Neural cell (in vitro differentiated cells): ENCODE measurements around the gene ATP9B. TPM values are rescaled to one million over a fixed set of nuclear protein-coding genes. Genes with fewer than 3 reads are reported as not detected.

Experiments
- H2AFZ ChIP-seq: fragments of 200-600, 300-800 bp; sonication (generic), shearing (Covaris generic); 2 replicates; pipeline ENCODE4 v1.6.0; 2014; ENCODE audit warnings: low read depth, mild to moderate bottlenecking, antibody characterized with exemption, low read length, moderate library complexity
- H3F3A ChIP-seq: fragments of 200-600 bp; shearing (Covaris generic); 2 replicates; pipeline ENCODE4 v1.6.1; 2016; ENCODE audit warnings: mild to moderate bottlenecking, moderate library complexity, mixed read lengths, antibody characterized with exemption, low read length; ENCODE audit not compliant: insufficient read depth, poor library complexity, severe bottlenecking
- H3K27ac ChIP-seq: fragments of 200-600, 300-800 bp; sonication (generic), shearing (Covaris generic); 2 replicates; pipeline ENCODE4 v1.5.1; 2014; ENCODE audit warnings: mild to moderate bottlenecking, low read length, moderate library complexity
- H3K27me3 ChIP-seq: fragments of 300-800, 200-600 bp; sonication (generic), shearing (Covaris generic); 2 replicates; pipeline ENCODE4 v1.6.0; 2014; ENCODE audit warnings: mild to moderate bottlenecking, low read depth, low read length, moderate library complexity; ENCODE audit not compliant: insufficient read depth
- H3K36me3 ChIP-seq: fragments of 300-800, 200-600 bp; sonication (generic), shearing (Covaris generic); 2 replicates; pipeline ENCODE4 v1.5.1; 2014; ENCODE audit warnings: mild to moderate bottlenecking, antibody characterized with exemption, low read length, moderate library complexity; ENCODE audit not compliant: insufficient read depth
- H3K4me2 ChIP-seq: fragments of 300-800, 200-600 bp; sonication (generic), shearing (Covaris generic); 2 replicates; pipeline ENCODE4 v1.6.0; 2014; ENCODE audit warnings: mild to moderate bottlenecking, low read length
- H3K4me3 ChIP-seq: fragments of 300-800, 200-600 bp; sonication (generic), shearing (Covaris generic); 2 replicates; pipeline ENCODE4 v1.5.1; 2014; ENCODE audit warnings: mild to moderate bottlenecking, low read length, moderate library complexity
- H3K79me2 ChIP-seq: fragments of 200-600 bp; shearing (Covaris generic); replicated peaks from 2 replicates; pipeline ENCODE4 v1.6.0; 2014; ENCODE audit warnings: mild to moderate bottlenecking, low read length, moderate library complexity; ENCODE audit not compliant: insufficient read depth
- H3K9ac ChIP-seq: fragments of 300-800, 200-600 bp; sonication (generic), shearing (Covaris generic); 2 replicates; pipeline ENCODE4 v1.6.1; 2016; ENCODE audit warnings: mild to moderate bottlenecking, low read length, mixed read lengths
- H3K9me2 ChIP-seq: fragments of 200-600 bp; shearing (Covaris generic); 2 replicates; pipeline ENCODE4 v1.6.1; 2016; ENCODE audit warnings: mild to moderate bottlenecking, low read length, mixed read lengths; ENCODE audit not compliant: insufficient read depth
- H3K9me3 ChIP-seq: fragments of 200-600, 300-800 bp; sonication (generic), shearing (Covaris generic); 2 replicates; pipeline ENCODE4 v1.6.1; 2016; ENCODE audit warnings: mild to moderate bottlenecking, mixed run types, low read length, moderate library complexity, mixed read lengths
- H4K20me1 ChIP-seq: fragments of 200-600 bp; shearing (Covaris generic); 2 replicates; pipeline ENCODE4 v1.6.1; 2016; ENCODE audit warnings: mild to moderate bottlenecking, mixed run types; ENCODE audit not compliant: insufficient read depth
- EP300 ChIP-seq: fragments of 450-650 bp; conservative IDR thresholded peaks from 2 replicates; pipeline ENCODE4 v1.6.1; 2014; ENCODE audit warnings: antibody characterized with exemption, mild to moderate bottlenecking, moderate library complexity; ENCODE audit not compliant: poor library complexity, severe bottlenecking
- EZH2 ChIP-seq: fragments of 200-600, 300-800 bp; shearing (Covaris generic), sonication (generic); IDR thresholded peaks from 2 replicates; pipeline ENCODE4 v1.6.1; 2014; ENCODE audit warnings: antibody characterized with exemption, low read length, borderline replicate concordance, mild to moderate bottlenecking; ENCODE audit not compliant: insufficient read depth, poor library complexity, severe bottlenecking
- MXI1 ChIP-seq: fragments of 450-650 bp; conservative IDR thresholded peaks from 2 replicates; pipeline ENCODE4 v1.6.1; 2014; ENCODE audit warnings: antibody characterized with exemption, mild to moderate bottlenecking; ENCODE audit not compliant: poor library complexity, severe bottlenecking
- POLR2AphosphoS5 ChIP-seq: IDR thresholded peaks from 2 replicates; pipeline ENCODE4 v1.6.1; 2012
- RAD21 ChIP-seq: fragments of 450-650 bp; conservative IDR thresholded peaks from 2 replicates; pipeline ENCODE4 v1.6.1; 2014; ENCODE audit warnings: antibody characterized with exemption, mild to moderate bottlenecking, moderate library complexity
- SMC3 ChIP-seq: fragments of 450-650 bp; conservative IDR thresholded peaks from 2 replicates; pipeline ENCODE4 v1.6.1; 2014; ENCODE audit warnings: antibody characterized with exemption, mild to moderate bottlenecking, moderate library complexity; ENCODE audit not compliant: poor library complexity
- TAF1 ChIP-seq: IDR thresholded peaks from 2 replicates; pipeline ENCODE4 v1.6.1; 2012; ENCODE audit warnings: low read depth
- polyA plus RNA-seq: library from polyadenylated mRNA; depleted of rRNA; stranded (reverse); fragments of >200 nt; gene quantifications from 2 replicates; pipeline ENCODE4 v1.2.3, GENCODE V29; 2014
- TF ChIP-seq, protein P1 (sequence below): IDR thresholded peaks from 2 replicates; pipeline ENCODE4 v1.6.1; 2012; ENCODE audit warnings: borderline replicate concordance
- TF ChIP-seq, protein P2 (sequence below): fragments of 450-650 bp; IDR thresholded peaks from 2 replicates; pipeline ENCODE4 v1.5.1; 2014; ENCODE audit warnings: antibody characterized with exemption, mild to moderate bottlenecking, moderate library complexity; ENCODE audit not compliant: poor library complexity, severe bottlenecking

Gene ATP9B
- polyA plus RNA-seq, 1 donor from 2014 or later: 15.4 TPM

GRCh38 chr18:79069717-79070151 is 540 bp downstream of the ATP9B start:
- H3K9me2 ChIP-seq: no peaks in the 10 kb centered on the region
- H3K4me2 ChIP-seq: peak overlapping the region; percentile 74
- peaks cover 24% of the 10 kb centered on the region for H3K79me2 ChIP-seq
- peak overlapping the region; percentile 36 for H2AFZ ChIP-seq
- no peaks in the 10 kb centered on the region for H3K9me3 ChIP-seq
- H3K36me3 ChIP-seq: no peaks in the 10 kb centered on the region
- H3F3A ChIP-seq: no peaks in the 10 kb centered on the region
- H3K27ac ChIP-seq: peak overlapping the region; percentile 36
- H3K4me3 ChIP-seq: peak overlapping the region; percentile 79
- H3K9ac ChIP-seq: peak overlapping the region; percentile 71
- no peak for TF ChIP-seq TAF1
- H3K27me3 ChIP-seq: no peaks in the 10 kb centered on the region
- H4K20me1 ChIP-seq: no peaks in the 10 kb centered on the region

GRCh38 chr18:79070486-79070885 is 1.3 kb downstream of the ATP9B start:
- H3K9me3 ChIP-seq: no peaks in the 10 kb centered on the region
- H3K27ac ChIP-seq: no peak overlapping the region
- H3K4me3 ChIP-seq: peak overlapping the region; percentile 79
- H4K20me1 ChIP-seq: no peaks in the 10 kb centered on the region
- TF ChIP-seq, protein P1, sequence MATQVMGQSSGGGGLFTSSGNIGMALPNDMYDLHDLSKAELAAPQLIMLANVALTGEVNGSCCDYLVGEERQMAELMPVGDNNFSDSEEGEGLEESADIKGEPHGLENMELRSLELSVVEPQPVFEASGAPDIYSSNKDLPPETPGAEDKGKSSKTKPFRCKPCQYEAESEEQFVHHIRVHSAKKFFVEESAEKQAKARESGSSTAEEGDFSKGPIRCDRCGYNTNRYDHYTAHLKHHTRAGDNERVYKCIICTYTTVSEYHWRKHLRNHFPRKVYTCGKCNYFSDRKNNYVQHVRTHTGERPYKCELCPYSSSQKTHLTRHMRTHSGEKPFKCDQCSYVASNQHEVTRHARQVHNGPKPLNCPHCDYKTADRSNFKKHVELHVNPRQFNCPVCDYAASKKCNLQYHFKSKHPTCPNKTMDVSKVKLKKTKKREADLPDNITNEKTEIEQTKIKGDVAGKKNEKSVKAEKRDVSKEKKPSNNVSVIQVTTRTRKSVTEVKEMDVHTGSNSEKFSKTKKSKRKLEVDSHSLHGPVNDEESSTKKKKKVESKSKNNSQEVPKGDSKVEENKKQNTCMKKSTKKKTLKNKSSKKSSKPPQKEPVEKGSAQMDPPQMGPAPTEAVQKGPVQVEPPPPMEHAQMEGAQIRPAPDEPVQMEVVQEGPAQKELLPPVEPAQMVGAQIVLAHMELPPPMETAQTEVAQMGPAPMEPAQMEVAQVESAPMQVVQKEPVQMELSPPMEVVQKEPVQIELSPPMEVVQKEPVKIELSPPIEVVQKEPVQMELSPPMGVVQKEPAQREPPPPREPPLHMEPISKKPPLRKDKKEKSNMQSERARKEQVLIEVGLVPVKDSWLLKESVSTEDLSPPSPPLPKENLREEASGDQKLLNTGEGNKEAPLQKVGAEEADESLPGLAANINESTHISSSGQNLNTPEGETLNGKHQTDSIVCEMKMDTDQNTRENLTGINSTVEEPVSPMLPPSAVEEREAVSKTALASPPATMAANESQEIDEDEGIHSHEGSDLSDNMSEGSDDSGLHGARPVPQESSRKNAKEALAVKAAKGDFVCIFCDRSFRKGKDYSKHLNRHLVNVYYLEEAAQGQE: no peak
- TF ChIP-seq RAD21: no peak
- TF ChIP-seq POLR2AphosphoS5: no peak
- TF ChIP-seq EP300: no peak
- TF ChIP-seq MXI1: no peak
- no peaks in the 10 kb centered on the region for H3K9me2 ChIP-seq
- no peak overlapping the region for H3K9ac ChIP-seq
- no peaks in the 10 kb centered on the region for H3F3A ChIP-seq
- H3K36me3 ChIP-seq: no peaks in the 10 kb centered on the region
- peak overlapping the region; percentile 74 for H3K4me2 ChIP-seq
- H2AFZ ChIP-seq: no peak overlapping the region
- H3K27me3 ChIP-seq: no peaks in the 10 kb centered on the region
- H3K79me2 ChIP-seq: peaks cover 31% of the 10 kb centered on the region

DNA sequence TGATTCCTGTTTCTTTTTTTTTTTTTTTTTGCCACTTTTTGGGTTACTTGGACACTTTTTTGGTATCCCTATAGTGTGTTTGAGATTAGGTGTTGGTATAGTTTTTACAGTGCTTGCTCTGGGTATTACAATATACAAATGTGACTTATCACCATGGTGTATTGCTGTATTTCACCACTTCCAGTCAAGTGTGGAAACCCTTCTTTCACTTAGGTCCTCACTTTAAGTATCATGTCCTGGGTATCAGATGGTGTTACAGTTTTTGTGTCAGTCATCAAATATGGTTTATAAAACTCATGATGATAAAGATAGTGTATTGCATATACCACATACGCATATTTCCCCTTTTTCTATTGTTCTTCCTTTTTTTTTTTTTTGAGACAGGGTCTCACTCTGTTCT is 1.8 kb downstream of the ATP9B start:
- Histone ChIP-seq H3K4me2 (peak overlapping the region; percentile 74), H2AFZ (no peak overlapping the region), H3K36me3 (no peaks in the 10 kb centered on the region), H3K27me3 (no peaks in the 10 kb centered on the region), H3K9me3 (no peaks in the 10 kb centered on the region), H3F3A (no peaks in the 10 kb centered on the region), H3K79me2 (peaks cover 36% of the 10 kb centered on the region), H3K4me3 (peak overlapping the region; percentile 79), H4K20me1 (no peaks in the 10 kb centered on the region), H3K9me2 (no peaks in the 10 kb centered on the region), H3K27ac (no peak overlapping the region), H3K9ac (no peak overlapping the region)
- TF ChIP-seq POLR2AphosphoS5 (no peak), MXI1 (no peak), SMC3 (no peak), TAF1 (no peak), EP300 (no peak), RAD21 (no peak), EZH2 (no peak)
- TF ChIP-seq, protein P2, sequence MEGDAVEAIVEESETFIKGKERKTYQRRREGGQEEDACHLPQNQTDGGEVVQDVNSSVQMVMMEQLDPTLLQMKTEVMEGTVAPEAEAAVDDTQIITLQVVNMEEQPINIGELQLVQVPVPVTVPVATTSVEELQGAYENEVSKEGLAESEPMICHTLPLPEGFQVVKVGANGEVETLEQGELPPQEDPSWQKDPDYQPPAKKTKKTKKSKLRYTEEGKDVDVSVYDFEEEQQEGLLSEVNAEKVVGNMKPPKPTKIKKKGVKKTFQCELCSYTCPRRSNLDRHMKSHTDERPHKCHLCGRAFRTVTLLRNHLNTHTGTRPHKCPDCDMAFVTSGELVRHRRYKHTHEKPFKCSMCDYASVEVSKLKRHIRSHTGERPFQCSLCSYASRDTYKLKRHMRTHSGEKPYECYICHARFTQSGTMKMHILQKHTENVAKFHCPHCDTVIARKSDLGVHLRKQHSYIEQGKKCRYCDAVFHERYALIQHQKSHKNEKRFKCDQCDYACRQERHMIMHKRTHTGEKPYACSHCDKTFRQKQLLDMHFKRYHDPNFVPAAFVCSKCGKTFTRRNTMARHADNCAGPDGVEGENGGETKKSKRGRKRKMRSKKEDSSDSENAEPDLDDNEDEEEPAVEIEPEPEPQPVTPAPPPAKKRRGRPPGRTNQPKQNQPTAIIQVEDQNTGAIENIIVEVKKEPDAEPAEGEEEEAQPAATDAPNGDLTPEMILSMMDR: no peak
- TF ChIP-seq, protein P1: no peak
